GM23248 (cell line): Measurements from ENCODE around the gene XRCC6. TPM values are rescaled to one million over a fixed set of nuclear protein-coding genes. Genes with fewer than 3 reads are reported as not detected.
"Not testable (repeated sequence)": the region's sequence is repeated elsewhere in the genome, so short reads cannot be mapped to it uniquely, and the experiment has no call there.

Experiments used
- DNase-seq: peaks from one replicate; pipeline ENCODE4 v3.0.0-alpha.2; 2015
- H2AFZ ChIP-seq: fragments of 200-600 bp; sonication (generic); 2 replicates; pipeline ENCODE4 v1.6.1; 2016; ENCODE audit warnings: antibody characterized with exemption
- H3F3A ChIP-seq: fragments of 200-600 bp; sonication (generic); 2 replicates; pipeline ENCODE4 v1.6.1; 2016; ENCODE audit warnings: mild to moderate bottlenecking, antibody characterized with exemption, mixed run types; ENCODE audit not compliant: insufficient read depth
- H3K27ac ChIP-seq: fragments of 200-600 bp; sonication (generic); 2 replicates; pipeline ENCODE4 v1.5.1; 2016; ENCODE audit warnings: mild to moderate bottlenecking
- H3K27me3 ChIP-seq: fragments of 200-600 bp; sonication (generic); replicated peaks from 2 replicates; pipeline ENCODE4 v1.6.1; 2016; ENCODE audit warnings: mild to moderate bottlenecking; ENCODE audit not compliant: insufficient read depth
- H3K36me3 ChIP-seq: fragments of 200-600 bp; sonication (generic); 2 replicates; pipeline ENCODE4 v1.6.1; 2016; ENCODE audit warnings: low read depth, mild to moderate bottlenecking
- H3K4me1 ChIP-seq: fragments of 200-600 bp; sonication (generic); 2 replicates; pipeline ENCODE4 v1.6.1; 2016; ENCODE audit warnings: mild to moderate bottlenecking; ENCODE audit not compliant: insufficient read depth
- H3K4me2 ChIP-seq: fragments of 200-600 bp; sonication (generic); one replicate; pipeline ENCODE4 v1.6.1; 2016; ENCODE audit warnings: mild to moderate bottlenecking; ENCODE audit not compliant: unreplicated experiment
- H3K4me3 ChIP-seq: fragments of 200-600 bp; sonication (generic); 2 replicates; pipeline ENCODE4 v1.5.1; 2016; ENCODE audit warnings: mild to moderate bottlenecking
- H3K79me2 ChIP-seq: fragments of 200-600 bp; sonication (generic); 2 replicates; pipeline ENCODE4 v1.6.1; 2016; ENCODE audit warnings: mild to moderate bottlenecking; ENCODE audit not compliant: insufficient read depth
- H3K9ac ChIP-seq: fragments of 200-600 bp; sonication (generic); 2 replicates; pipeline ENCODE4 v1.6.1; 2016; ENCODE audit warnings: mild to moderate bottlenecking
- H3K9me2 ChIP-seq: fragments of 200-600 bp; sonication (generic); 2 replicates; pipeline ENCODE4 v1.6.1; 2016; ENCODE audit warnings: mixed run types, mild to moderate bottlenecking, moderate library complexity; ENCODE audit not compliant: insufficient read depth
- H3K9me3 ChIP-seq: fragments of 200-600 bp; sonication (generic); one replicate; pipeline ENCODE4 v1.6.1; 2017; ENCODE audit warnings: low read depth
- H4K20me1 ChIP-seq: fragments of 200-600 bp; sonication (generic); 2 replicates; pipeline ENCODE4 v1.6.0; 2016; ENCODE audit not compliant: insufficient read depth
- EZH2 ChIP-seq: fragments of 200-600 bp; sonication (generic); IDR thresholded peaks from 2 replicates; pipeline ENCODE4 v1.6.1; 2018; ENCODE audit warnings: antibody characterized with exemption, mild to moderate bottlenecking; ENCODE audit not compliant: insufficient read depth, poor library complexity, severe bottlenecking
- EZH2phosphoT487 ChIP-seq: fragments of 200-600 bp; sonication (generic); IDR thresholded peaks from 2 replicates; pipeline ENCODE4 v1.6.1; 2018; ENCODE audit warnings: antibody characterized with exemption, moderate library complexity, mild to moderate bottlenecking, low read depth; ENCODE audit not compliant: insufficient read depth
- WGBS, 2 experiments: methylation state at CpG; one replicate each; pipeline ENCODE4 v1.1.6; 2015 to 2017; ENCODE audit warnings: low lambda C conversion rate in 2 of 2, low coverage in 1 of 2; ENCODE audit errors: missing lambda C conversion rate in 2 of 2; 5-methylcytosine and 5-hydroxymethylcytosine counted together
- in situ Hi-C: fragments of 300-500 bp; cut with MboI; formaldehyde crosslinking; loops from 2 replicates; pipeline ENCODE4 v1.15.0; 2020
- polyA plus RNA-seq: library from polyadenylated mRNA; unstranded; fragments of >200 nt; fragmentation: Nextera tagmentation; extraction: Ambion mirVana; gene quantifications from 2 replicates; pipeline ENCODE4 v1.2.1, GENCODE V29; 2016
- total RNA-seq: library from RNA; depleted of rRNA; stranded (reverse); fragments of >200 nt; shearing (Covaris generic); gene quantifications from 2 replicates; pipeline ENCODE4 v1.2.3, GENCODE V29; 2014

XRCC6 gene
- total and polyA plus RNA-seq, 2 experiments from 2014 or later, result 288 to 319 TPM

DNA sequence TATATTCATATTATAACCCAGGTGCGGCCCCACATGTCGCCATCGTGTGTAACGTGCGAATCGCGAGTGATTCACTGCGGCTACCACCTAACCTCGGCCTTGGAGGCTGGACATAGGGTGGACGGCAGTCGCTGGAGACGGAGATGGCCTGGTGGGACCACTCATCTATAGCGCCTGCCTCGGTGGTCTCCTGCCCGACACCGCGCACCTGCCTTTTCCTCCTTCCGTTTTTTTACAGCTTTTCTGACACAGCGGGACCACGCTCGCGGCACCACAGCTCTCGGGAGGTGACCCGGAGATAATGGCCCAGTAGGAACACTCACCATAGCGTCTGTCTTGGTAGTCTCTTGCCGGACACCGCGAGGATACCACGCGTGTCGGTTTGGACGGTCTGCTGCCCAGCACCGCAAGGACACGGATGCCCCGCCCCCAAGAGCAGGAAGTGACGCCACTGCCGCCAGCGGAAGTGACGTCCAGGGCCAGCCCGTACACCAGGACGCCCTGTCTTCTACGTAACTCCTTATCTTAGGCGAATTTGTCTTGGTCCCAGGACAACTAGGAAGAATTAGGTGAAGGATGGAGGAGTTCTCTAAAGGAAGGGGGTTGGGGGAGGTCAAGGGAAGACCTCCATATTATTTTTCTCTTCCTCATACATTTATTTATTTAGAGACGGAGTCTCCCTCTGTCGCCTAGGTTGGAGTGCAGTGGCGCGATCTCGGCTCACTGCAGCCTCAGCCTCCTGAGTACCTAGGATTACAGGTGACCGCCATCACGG lies 61.1 kb downstream of the XRCC6 start:
- peaks cover 100% of the 10 kb centered on the region for H3K79me2 ChIP-seq
- 57 to 60% methylated on average over 47 to 50 of the region's 50 CpGs for WGBS, 2 experiments
- H3K27ac ChIP-seq, result peak overlapping the region; percentile 87
- H2AFZ ChIP-seq, result peak overlapping the region; percentile 65
- H3K4me2 ChIP-seq, result peak overlapping the region; percentile 80
- no peaks in the 10 kb centered on the region for H3K9me2 ChIP-seq
- peaks cover 16% of the 10 kb centered on the region for H3K36me3 ChIP-seq
- peak overlapping the region; percentile 74 for H3K4me3 ChIP-seq
- DNase-seq, result peak; percentile 88
- in situ Hi-C loops, result no loop called here
- no peaks in the 10 kb centered on the region for H3K9me3 ChIP-seq
- TF ChIP-seq EZH2phosphoT487, result no peak
- TF ChIP-seq EZH2, result no peak
- peaks cover 24% of the 10 kb centered on the region for H3K4me1 ChIP-seq
- peak overlapping the region; percentile 91 for H3K9ac ChIP-seq
- no peaks in the 10 kb centered on the region for H4K20me1 ChIP-seq
- no peaks in the 10 kb centered on the region for H3K27me3 ChIP-seq
- peaks cover 17% of the 10 kb centered on the region for H3F3A ChIP-seq

DNA sequence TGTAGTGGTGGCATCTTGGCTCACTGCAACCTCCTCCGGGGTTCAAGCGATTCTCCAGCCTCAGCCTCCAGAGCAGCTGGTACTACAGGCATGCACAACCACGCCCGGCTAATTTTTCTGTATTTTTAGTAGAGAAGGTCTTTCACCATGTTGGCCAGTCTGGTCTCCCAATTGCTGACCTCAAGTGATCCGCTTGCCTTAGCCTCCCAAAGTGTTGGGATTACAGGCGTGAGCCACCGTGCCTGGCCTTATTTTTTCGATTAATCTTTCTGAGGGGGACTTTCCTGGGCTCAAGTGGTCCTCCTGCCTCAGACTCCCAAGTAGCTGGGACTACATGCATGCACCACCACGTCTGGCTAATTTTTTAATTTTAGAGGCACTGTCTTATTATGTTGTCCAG lies 62.0 kb downstream of the XRCC6 start:
- no peaks in the 10 kb centered on the region for H4K20me1 ChIP-seq
- H3K36me3 ChIP-seq, result peaks cover 15% of the 10 kb centered on the region

DNA sequence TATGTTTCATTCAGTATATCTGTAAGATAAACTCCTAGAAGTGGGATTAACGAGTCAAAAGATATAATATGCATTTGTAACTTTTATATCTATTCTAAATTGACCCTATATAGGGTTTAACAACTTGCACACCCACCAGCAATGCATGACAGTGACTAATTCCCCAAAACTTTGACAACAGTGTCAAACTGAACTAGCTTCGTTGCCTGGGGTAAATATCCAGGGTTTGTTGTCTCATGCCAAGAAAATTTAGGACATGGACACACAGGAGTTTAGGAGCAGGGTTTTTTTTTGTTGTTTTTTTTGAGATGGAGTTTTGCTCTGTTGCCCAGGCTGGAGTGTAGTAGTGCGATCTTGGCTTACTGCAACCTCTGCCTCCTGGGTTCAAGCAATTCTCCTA lies 62.5 kb downstream of the XRCC6 start:
- no peaks in the 10 kb centered on the region for H3K9me3 ChIP-seq
- H3K4me2 ChIP-seq, result peak overlapping the region; percentile 80
- H3K9ac ChIP-seq, result no peak overlapping the region
- peak overlapping the region; percentile 87 for H3K27ac ChIP-seq
- peaks cover 29% of the 10 kb centered on the region for H3F3A ChIP-seq
- WGBS, 2 experiments, result 60 to 67% methylated on average over 3 of the region's 3 CpGs
- DNase-seq, result peak; percentile 60
- H3K36me3 ChIP-seq, result peaks cover 10% of the 10 kb centered on the region
- H4K20me1 ChIP-seq, result no peaks in the 10 kb centered on the region
- no peak overlapping the region for H3K4me3 ChIP-seq
- no peaks in the 10 kb centered on the region for H3K27me3 ChIP-seq
- H2AFZ ChIP-seq, result no peak overlapping the region
- H3K4me1 ChIP-seq, result peaks cover 26% of the 10 kb centered on the region
- H3K9me2 ChIP-seq, result no peaks in the 10 kb centered on the region
- in situ Hi-C loops, result no loop called here
- TF ChIP-seq EZH2 (no peak), EZH2phosphoT487 (no peak)
- H3K79me2 ChIP-seq, result peaks cover 100% of the 10 kb centered on the region

More for the DNA sequence above, 62.0 kb downstream of the XRCC6 start:
- no peak for TF ChIP-seq EZH2phosphoT487
- TF ChIP-seq EZH2, result no peak
- H3K9ac ChIP-seq, result peak overlapping the region; percentile 91
- peaks cover 100% of the 10 kb centered on the region for H3K79me2 ChIP-seq
- peak overlapping the region; percentile 87 for H3K27ac ChIP-seq
- DNase-seq, result no peak
- peak overlapping the region; percentile 80 for H3K4me2 ChIP-seq
- H3F3A ChIP-seq, result peaks cover 26% of the 10 kb centered on the region
- peak overlapping the region; percentile 74 for H3K4me3 ChIP-seq
- no peaks in the 10 kb centered on the region for H3K27me3 ChIP-seq
- H3K4me1 ChIP-seq, result peaks cover 26% of the 10 kb centered on the region
- H3K9me3 ChIP-seq, result no peaks in the 10 kb centered on the region
- no peaks in the 10 kb centered on the region for H3K9me2 ChIP-seq
- WGBS, 2 experiments, result 78 to 79% methylated on average over 9 of the region's 9 CpGs
- in situ Hi-C loops, result no loop called here
- H2AFZ ChIP-seq, result no peak overlapping the region

DNA sequence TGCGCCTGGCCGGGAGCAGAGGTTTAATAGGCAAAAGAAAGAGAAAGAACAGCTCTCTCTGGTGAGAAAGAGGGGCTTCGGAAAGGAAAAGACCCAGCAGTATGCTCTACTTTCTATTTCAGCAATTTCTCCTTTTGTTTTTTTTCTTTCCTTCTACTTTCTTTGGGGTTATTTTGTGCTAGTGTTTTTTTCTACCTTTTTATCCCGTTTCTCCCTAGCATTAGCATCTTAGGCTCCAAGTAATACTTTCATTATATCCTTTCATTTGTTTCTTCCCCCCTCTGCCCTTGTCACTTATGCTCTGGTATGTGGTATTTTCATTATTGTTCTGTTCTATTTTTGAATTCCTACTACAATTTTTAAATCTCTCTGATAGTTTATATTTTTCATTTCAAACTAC lies 63.1 kb downstream of the XRCC6 start:
- H3K9me2 ChIP-seq, result no peaks in the 10 kb centered on the region
- H3K79me2 ChIP-seq, result peaks cover 94% of the 10 kb centered on the region
- H3K27me3 ChIP-seq, result no peaks in the 10 kb centered on the region
- in situ Hi-C loops, result no loop called here
- no peak for DNase-seq
- H2AFZ ChIP-seq, result no peak overlapping the region
- TF ChIP-seq EZH2phosphoT487 (no peak), EZH2 (no peak)
- H3K36me3 ChIP-seq, result peaks cover 6% of the 10 kb centered on the region
- no peak overlapping the region for H3K9ac ChIP-seq
- peak overlapping the region; percentile 12; the same call in 1 of the 2 replicates for H3K27ac ChIP-seq
- H3K4me3 ChIP-seq, result no peak overlapping the region
- H3K4me1 ChIP-seq, result peaks cover 26% of the 10 kb centered on the region
- WGBS, 2 experiments, result 82 to 85% methylated on average over 4 of the region's 4 CpGs
- no peak overlapping the region for H3K4me2 ChIP-seq
- no peaks in the 10 kb centered on the region for H3K9me3 ChIP-seq
- H4K20me1 ChIP-seq, result no peaks in the 10 kb centered on the region
- H3F3A ChIP-seq, result peaks cover 29% of the 10 kb centered on the region

DNA sequence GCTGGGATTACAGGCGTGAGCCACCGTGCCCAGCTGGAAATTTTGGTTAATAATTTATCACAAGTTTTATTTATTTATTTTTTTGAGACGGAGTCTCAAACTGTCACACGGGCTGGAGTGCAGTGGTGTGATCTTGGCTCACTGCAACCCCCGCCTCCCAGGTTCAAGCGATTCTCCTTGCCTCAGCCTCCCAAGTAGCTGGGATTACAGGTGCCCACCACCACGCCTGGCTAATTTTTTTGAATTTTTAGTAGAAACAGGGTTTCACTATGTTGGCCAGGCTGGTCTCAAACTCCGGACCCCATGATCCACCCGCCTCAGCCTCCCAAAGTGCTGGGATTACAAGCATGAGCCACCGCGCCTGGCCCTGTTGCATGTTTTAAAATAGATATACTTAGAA lies 65.8 kb downstream of the XRCC6 start:
- Histone ChIP-seq H3K27ac (peak overlapping the region; percentile 89), H3K4me2 (peak overlapping the region; percentile 80), H3F3A (peaks cover 29% of the 10 kb centered on the region), H3K4me3 (peak overlapping the region; percentile 85), H3K4me1 (peaks cover 34% of the 10 kb centered on the region), H3K9ac (peak overlapping the region; percentile 93), H3K79me2 (peaks cover 67% of the 10 kb centered on the region)
- H3K36me3 ChIP-seq, H3K9me2 ChIP-seq, H4K20me1 ChIP-seq, H3K27me3 ChIP-seq, DNase-seq, H2AFZ ChIP-seq, H3K9me3 ChIP-seq, in situ Hi-C loops: not testable (repeated sequence)
- WGBS, 2 experiments, result 96 to 98% methylated on average over 11 of the region's 11 CpGs
